Upper lobe of left lung (tissue), 4 donors: Measurements from ENCODE around the gene MAP3K13.

ENCODE experiments used
- EP300 ChIP-seq, 4 donors: sonication (generic); formaldehyde crosslinking; IDR thresholded peaks; one replicate each; pipeline ENCODE4 v1.5.1; 2017; ENCODE audit warnings: antibody characterized with exemption in 4 of 4, control low read depth in 2 of 4
- TF ChIP-seq, protein P1 (sequence below), 6 experiments: fragments of 450-650 bp in 4 of 6; fragments of 200-600 bp in 2 of 6; sonication (generic) in 2 of 6; IDR thresholded peaks; one replicate each; pipeline ENCODE4 v1.5.1; 2016 to 2019; ENCODE audit warnings: antibody characterized with exemption in 6 of 6

DNA sequence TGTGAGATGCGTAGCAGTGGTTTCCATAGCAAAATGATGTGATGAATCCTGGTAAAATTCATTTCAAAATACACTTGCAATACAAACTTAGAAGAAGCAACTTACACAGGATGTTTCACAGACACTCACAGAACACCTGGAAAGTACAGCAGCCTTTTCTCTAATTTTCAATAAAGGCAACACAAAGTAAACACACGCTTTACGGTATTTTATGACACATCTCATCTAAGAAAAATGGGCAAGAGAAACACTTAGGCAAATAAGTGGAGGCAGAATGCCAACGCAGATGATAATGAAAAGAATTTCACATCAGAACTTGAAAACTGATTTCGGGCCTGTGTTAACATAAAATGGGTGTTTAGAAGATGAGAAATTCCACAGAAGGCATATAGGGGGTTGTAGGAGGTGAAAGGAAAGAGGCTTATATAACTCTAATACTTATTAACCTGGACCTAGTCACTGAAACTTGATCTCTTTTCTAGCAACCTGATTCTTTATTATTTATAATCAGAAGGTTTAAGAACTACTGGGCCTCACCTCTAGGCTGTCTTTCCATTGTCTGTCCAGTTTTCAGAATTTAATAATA, 25.6 kb upstream of the MAP3K13 start:
- TF ChIP-seq, protein P1, sequence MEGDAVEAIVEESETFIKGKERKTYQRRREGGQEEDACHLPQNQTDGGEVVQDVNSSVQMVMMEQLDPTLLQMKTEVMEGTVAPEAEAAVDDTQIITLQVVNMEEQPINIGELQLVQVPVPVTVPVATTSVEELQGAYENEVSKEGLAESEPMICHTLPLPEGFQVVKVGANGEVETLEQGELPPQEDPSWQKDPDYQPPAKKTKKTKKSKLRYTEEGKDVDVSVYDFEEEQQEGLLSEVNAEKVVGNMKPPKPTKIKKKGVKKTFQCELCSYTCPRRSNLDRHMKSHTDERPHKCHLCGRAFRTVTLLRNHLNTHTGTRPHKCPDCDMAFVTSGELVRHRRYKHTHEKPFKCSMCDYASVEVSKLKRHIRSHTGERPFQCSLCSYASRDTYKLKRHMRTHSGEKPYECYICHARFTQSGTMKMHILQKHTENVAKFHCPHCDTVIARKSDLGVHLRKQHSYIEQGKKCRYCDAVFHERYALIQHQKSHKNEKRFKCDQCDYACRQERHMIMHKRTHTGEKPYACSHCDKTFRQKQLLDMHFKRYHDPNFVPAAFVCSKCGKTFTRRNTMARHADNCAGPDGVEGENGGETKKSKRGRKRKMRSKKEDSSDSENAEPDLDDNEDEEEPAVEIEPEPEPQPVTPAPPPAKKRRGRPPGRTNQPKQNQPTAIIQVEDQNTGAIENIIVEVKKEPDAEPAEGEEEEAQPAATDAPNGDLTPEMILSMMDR (IDR thresholded peaks at IDR 0.05): no peak
- no peak for TF ChIP-seq EP300 (IDR thresholded peaks at IDR 0.05)
